PC-3 (cell line): ENCODE measurements around the gene CIDEB. TPM values are rescaled to one million over a fixed set of nuclear protein-coding genes. Genes with fewer than 3 reads are reported as not detected.

Experiments
- ATAC-seq: fragments of 200-7000 bp; cut with Tn5 transposase; 2 replicates; pipeline ENCODE4 v1.9.1; 2020; ENCODE audit warnings: mild to moderate bottlenecking, moderate library complexity
- BruUV-seq: library from RNA; stranded (reverse); fragments of 400-500 nt; replicated peaks from 2 replicates; lab custom pipeline; 2021; lab: Mats Ljungman, UMichigan
- CTCF ChIA-PET: fragments of 300-600 bp; sonication (Branson Sonifier 250); formaldehyde crosslinking; loops from one replicate; lab custom pipeline; 2022; ENCODE audit warnings: antibody characterized with exemption; lab: Charles Lee
- POLR2A ChIA-PET: fragments of 300-600 bp; sonication (Branson Sonifier 250); formaldehyde crosslinking; loops from one replicate; lab custom pipeline; 2022; ENCODE audit warnings: antibody characterized with exemption; ENCODE audit not compliant: unreplicated experiment; lab: Charles Lee
- DNase-seq: peaks from one replicate; pipeline ENCODE4 v3.0.0-alpha.2; 2015
- H2AFZ ChIP-seq: fragments of 300-600 bp; sonication (generic); 2 replicates; pipeline ENCODE4 v1.6.0; 2016; ENCODE audit warnings: antibody characterized with exemption, low read length
- H3F3A ChIP-seq: fragments of 300-600 bp; sonication (generic); one replicate; pipeline ENCODE4 v1.6.0; 2017; ENCODE audit warnings: antibody characterized with exemption, low read length, control low read depth, mild to moderate bottlenecking; ENCODE audit not compliant: unreplicated experiment
- H3K27ac ChIP-seq: fragments of 300-600 bp; sonication (generic); 2 replicates; pipeline ENCODE4 v1.5.1; 2016; ENCODE audit warnings: mild to moderate bottlenecking, low read length
- H3K27me3 ChIP-seq: fragments of 300-600 bp; sonication (generic); 2 replicates; pipeline ENCODE4 v1.6.1; 2016; ENCODE audit warnings: low read length, mixed read lengths
- H3K36me3 ChIP-seq: fragments of 300-600 bp; sonication (generic); 2 replicates; pipeline ENCODE4 v1.6.1; 2016; ENCODE audit warnings: low read depth, mixed run types, low read length, mixed read lengths
- H3K4me1 ChIP-seq: fragments of 300-600 bp; sonication (generic); 2 replicates; pipeline ENCODE4 v1.5.1; 2016; ENCODE audit warnings: low read length; ENCODE audit not compliant: insufficient read depth
- H3K4me2 ChIP-seq: fragments of 300-600 bp; sonication (generic); 2 replicates; pipeline ENCODE4 v1.6.0; 2016; ENCODE audit warnings: low read length
- H3K4me3 ChIP-seq: fragments of 300-600 bp; sonication (generic); 2 replicates; pipeline ENCODE4 v1.5.1; 2016; ENCODE audit warnings: mild to moderate bottlenecking, low read length, mixed read lengths
- H3K79me2 ChIP-seq: fragments of 300-600 bp; sonication (generic); 2 replicates; pipeline ENCODE4 v1.6.1; 2017; ENCODE audit warnings: low read length, mixed read lengths
- H3K9ac ChIP-seq: fragments of 300-600 bp; sonication (generic); 2 replicates; pipeline ENCODE4 v1.6.0; 2016; ENCODE audit warnings: mild to moderate bottlenecking, low read length
- H3K9me2 ChIP-seq: fragments of 300-600 bp; sonication (generic); replicated peaks from 2 replicates; pipeline ENCODE4 v1.6.1; 2016; ENCODE audit warnings: mixed run types, low read length, mixed read lengths
- H3K9me3 ChIP-seq: fragments of 300-600 bp; sonication (generic); 2 replicates; pipeline ENCODE4 v1.6.1; 2016; ENCODE audit warnings: low read length, mixed read lengths
- H4K20me1 ChIP-seq: fragments of 300-600 bp; sonication (generic); 2 replicates; pipeline ENCODE4 v1.6.1; 2016; ENCODE audit warnings: low read length, mixed read lengths
- EZH2 ChIP-seq: fragments of 300-600 bp; sonication (generic); IDR thresholded peaks from one replicate; pipeline ENCODE4 v1.6.1; 2017; ENCODE audit warnings: antibody characterized with exemption, mild to moderate bottlenecking, low read length; ENCODE audit not compliant: unreplicated experiment
- EZH2phosphoT487 ChIP-seq: fragments of 300-600 bp; sonication (generic); IDR thresholded peaks from 2 replicates; pipeline ENCODE4 v1.6.1; 2018; ENCODE audit warnings: mild to moderate bottlenecking, antibody characterized with exemption, low read length, borderline replicate concordance
- intact Hi-C: fragments of 100-400 bp; cut with micrococcal nuclease; formaldehyde crosslinking; loops from 2 replicates; pipeline ENCODE4 v1.9.0; 2023
- total RNA-seq: library from RNA; depleted of rRNA; stranded (reverse); fragments of >200 nt; gene quantifications from 2 replicates; pipeline ENCODE4 v1.2.3, GENCODE V29; 2014
- TF ChIP-seq, protein P1 (sequence below): fragments of 300-600 bp; sonication (generic); conservative IDR thresholded peaks from 2 replicates; pipeline ENCODE4 v1.5.1; 2017; ENCODE audit warnings: antibody characterized with exemption, low read depth, mild to moderate bottlenecking, low read length

The CIDEB gene
- total RNA-seq, 1 experiment from 2014 or later: not detected

DNA sequence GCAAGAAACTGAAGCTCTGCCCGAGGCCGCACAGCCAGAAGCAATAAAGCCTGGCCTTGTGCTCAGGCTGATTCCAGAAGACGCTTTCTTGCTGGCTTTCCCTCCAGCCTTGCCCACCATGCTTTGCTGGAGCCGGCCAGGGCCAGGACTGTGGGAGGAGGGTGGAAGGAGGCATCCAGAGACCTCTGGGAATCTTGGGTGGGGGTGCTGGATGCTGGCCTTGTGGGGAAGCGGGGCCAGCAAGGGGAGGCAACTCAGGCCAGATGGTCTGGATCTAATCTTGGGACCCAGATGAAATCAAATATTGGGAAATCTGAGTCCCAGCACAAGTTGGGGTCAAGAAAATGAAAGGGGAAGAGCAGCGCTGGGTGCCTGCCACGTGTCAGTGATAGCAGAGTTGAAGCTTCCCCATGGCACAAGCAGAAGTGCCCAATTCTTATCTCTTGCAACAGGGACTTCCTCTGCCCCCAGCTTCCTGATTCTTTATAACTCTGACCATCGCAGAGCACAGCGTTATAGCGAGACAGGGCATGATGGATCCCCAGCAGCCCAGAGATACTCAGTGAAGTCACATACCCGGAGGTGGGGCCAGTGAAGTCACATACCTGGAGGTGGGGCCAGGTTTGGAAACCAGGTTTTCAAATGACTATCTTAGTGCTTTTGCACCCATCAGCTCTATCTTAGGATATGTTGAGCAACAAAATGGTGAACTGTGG is 30.0 kb downstream of the CIDEB start:
- POLR2A ChIA-PET: no interaction called here
- Histone ChIP-seq H3K4me2 (no peak overlapping the region), H3K4me1 (peaks cover 16% of the 10 kb centered on the region), H3K36me3 (no peaks in the 10 kb centered on the region), H4K20me1 (no peaks in the 10 kb centered on the region), H3K9me3 (no peaks in the 10 kb centered on the region), H3K9me2 (no peaks in the 10 kb centered on the region), H2AFZ (no peak overlapping the region), H3K27ac (no peak overlapping the region), H3K9ac (no peak overlapping the region), H3F3A (no peaks in the 10 kb centered on the region), H3K79me2 (no peaks in the 10 kb centered on the region), H3K4me3 (no peak overlapping the region), H3K27me3 (no peaks in the 10 kb centered on the region)
- intact Hi-C loops: no loop called here
- no TSS peak for BruUV-seq
- TF ChIP-seq EZH2 (no peak), EZH2phosphoT487 (no peak)
- TF ChIP-seq, protein P1, sequence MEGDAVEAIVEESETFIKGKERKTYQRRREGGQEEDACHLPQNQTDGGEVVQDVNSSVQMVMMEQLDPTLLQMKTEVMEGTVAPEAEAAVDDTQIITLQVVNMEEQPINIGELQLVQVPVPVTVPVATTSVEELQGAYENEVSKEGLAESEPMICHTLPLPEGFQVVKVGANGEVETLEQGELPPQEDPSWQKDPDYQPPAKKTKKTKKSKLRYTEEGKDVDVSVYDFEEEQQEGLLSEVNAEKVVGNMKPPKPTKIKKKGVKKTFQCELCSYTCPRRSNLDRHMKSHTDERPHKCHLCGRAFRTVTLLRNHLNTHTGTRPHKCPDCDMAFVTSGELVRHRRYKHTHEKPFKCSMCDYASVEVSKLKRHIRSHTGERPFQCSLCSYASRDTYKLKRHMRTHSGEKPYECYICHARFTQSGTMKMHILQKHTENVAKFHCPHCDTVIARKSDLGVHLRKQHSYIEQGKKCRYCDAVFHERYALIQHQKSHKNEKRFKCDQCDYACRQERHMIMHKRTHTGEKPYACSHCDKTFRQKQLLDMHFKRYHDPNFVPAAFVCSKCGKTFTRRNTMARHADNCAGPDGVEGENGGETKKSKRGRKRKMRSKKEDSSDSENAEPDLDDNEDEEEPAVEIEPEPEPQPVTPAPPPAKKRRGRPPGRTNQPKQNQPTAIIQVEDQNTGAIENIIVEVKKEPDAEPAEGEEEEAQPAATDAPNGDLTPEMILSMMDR: no peak
- ATAC-seq: no peak
- CTCF ChIA-PET: no interaction called here
- DNase-seq: no peak

DNA sequence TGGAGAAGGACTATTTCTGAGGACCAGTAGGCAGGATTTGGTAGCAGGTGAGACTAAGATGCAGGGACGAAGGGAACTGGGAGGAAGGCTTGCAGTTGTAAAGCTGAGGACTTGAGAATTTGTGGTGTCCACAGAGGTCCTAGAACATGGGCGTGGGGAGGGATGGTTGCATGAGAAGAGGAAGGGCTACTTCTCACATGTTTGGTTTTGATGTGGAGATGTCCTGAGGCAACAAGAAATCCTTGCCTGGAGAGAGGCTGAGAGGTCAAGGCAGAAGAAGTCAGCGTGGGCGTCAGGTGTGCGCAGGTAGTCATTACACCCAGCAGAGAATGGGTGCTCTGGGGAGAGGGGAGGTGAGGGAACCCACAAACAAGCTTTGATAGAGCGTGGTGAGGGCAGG is 30.7 kb downstream of the CIDEB start:
- intact Hi-C loops: no loop called here
- Histone ChIP-seq H3K9me2 (no peaks in the 10 kb centered on the region), H3K27me3 (no peaks in the 10 kb centered on the region), H2AFZ (no peak overlapping the region), H3K4me3 (no peak overlapping the region), H3K79me2 (no peaks in the 10 kb centered on the region), H3K4me1 (peaks cover 17% of the 10 kb centered on the region), H4K20me1 (no peaks in the 10 kb centered on the region), H3K36me3 (no peaks in the 10 kb centered on the region), H3K27ac (no peak overlapping the region), H3K4me2 (no peak overlapping the region), H3F3A (no peaks in the 10 kb centered on the region), H3K9ac (no peak overlapping the region), H3K9me3 (no peaks in the 10 kb centered on the region)
- BruUV-seq: no TSS peak
- ATAC-seq (no peak), DNase-seq (no peak)
- ChIA-PET POLR2A (no interaction called here), CTCF (no interaction called here)
- TF ChIP-seq EZH2phosphoT487 (no peak), EZH2 (no peak)
- TF ChIP-seq, protein P1: no peak

DNA sequence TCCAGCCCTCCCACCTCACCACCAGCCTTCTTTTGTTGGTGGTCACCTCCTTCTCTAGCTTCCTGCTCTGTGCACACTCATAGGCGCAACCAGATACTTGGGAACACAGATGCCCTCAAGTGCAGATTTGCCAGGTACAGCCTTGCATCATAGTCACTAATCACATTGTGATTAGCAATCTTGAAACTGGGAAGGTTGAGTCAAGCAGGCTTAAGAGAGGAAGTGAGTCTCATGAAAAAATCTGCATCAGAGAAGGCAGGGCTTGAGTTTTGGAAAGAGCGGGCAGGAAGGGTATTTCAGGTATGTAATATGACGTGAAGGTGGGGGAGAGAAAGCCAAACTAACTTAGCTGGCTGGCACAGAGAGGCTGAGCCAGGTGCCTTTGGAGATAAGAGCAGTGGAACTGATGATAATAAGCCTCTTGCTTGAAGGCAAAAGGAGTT is 33.7 kb downstream of the CIDEB start:
- peak overlapping the region; percentile 27; the same call in 1 of the 2 replicates for H2AFZ ChIP-seq
- BruUV-seq: no TSS peak
- H3K4me2 ChIP-seq: peak overlapping the region; percentile 29
- ChIA-PET CTCF (interaction anchor here (1.0 kb wide), 1 partner anchor 32 kb away, joined by 7 read pairs; the partner anchor contains the start of gene TINF2), POLR2A (no interaction called here)
- TF ChIP-seq EZH2: no peak
- TF ChIP-seq, protein P1: no peak
- TF ChIP-seq EZH2phosphoT487: no peak
- H3K9me3 ChIP-seq: no peaks in the 10 kb centered on the region
- H3K27ac ChIP-seq: peak overlapping the region; percentile 29; the same call in 1 of the 2 replicates
- intact Hi-C loops: no loop called here
- no peaks in the 10 kb centered on the region for H3F3A ChIP-seq
- H3K4me3 ChIP-seq: no peak overlapping the region
- peaks cover 24% of the 10 kb centered on the region for H3K4me1 ChIP-seq
- DNase-seq (peak; percentile 78), ATAC-seq (no peak)
- no peaks in the 10 kb centered on the region for H3K9me2 ChIP-seq
- no peak overlapping the region for H3K9ac ChIP-seq
- H3K27me3 ChIP-seq: no peaks in the 10 kb centered on the region
- H3K36me3 ChIP-seq: no peaks in the 10 kb centered on the region
- H3K79me2 ChIP-seq: no peaks in the 10 kb centered on the region
- no peaks in the 10 kb centered on the region for H4K20me1 ChIP-seq
